Measurements from ENCODE around the gene TRABD2B. TPM values are rescaled to one million over a fixed set of nuclear protein-coding genes. Genes with fewer than 3 reads are reported as not detected.
A peak's percentile ranks its signal among the peaks of the same experiment; 100 is the strongest.

The TRABD2B gene
- total RNA-seq, 1 experiment from 2014 or later, result 0.36 TPM

DNA sequence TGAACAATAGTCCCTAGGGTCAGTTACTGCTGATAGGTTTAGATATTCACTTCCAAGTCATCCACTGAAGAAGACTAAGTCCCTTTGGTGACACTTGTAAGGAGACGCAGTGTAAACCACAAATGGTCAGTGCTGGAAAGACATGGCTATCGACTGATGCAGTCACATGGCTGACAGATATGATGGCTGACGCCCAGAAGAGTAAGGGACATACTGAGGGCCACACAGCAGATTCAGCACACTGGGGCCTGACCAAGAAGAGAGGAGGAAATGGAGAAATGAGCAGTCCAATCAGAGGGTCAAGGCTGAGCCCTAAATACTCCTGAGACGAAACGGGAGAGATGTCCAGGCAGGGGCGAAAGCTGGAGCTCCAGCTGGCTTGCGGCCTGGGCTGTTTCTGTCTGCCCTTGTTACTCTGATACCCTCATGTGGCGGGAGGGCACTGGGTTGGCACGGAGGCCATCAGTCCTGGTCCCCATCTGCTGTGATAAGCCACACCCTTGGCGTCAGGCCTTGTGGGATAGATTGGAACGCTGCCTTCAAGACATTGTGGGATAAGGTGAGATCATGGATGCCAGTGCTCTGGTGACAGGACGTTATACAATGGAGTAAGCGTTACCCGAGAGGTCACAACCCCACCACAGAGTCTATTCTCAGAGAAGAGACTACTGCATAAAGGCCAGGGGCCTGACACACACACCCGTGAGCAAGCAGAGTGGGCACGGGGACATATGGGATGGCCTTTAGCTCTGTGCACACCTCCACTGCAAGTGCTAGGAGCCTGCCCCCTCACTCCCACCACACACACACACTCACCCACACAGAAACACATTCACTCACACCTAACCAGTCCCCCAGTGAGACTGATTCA is 158.4 kb downstream of the TRABD2B start:
- no peaks in the 10 kb centered on the region for H3K27me3 Mint-ChIP-seq (ENCODE audit: insufficient read depth, unreplicated experiment)
- Histone ChIP-seq H3K36me3 (ENCODE audit: control insufficient read depth, insufficient read depth, low read length) (no peaks in the 10 kb centered on the region), H3K27me3 (replicated peaks; ENCODE audit: control insufficient read depth, insufficient read depth, low read length) (no peaks in the 10 kb centered on the region), H3K4me1 (no peaks in the 10 kb centered on the region), H3K4me3 (ENCODE audit: low read depth, low read length) (no peak overlapping the region), H3K9me3 (peaks cover 4% of the 10 kb centered on the region)
- no TSS peak for BruUV-seq (replicated peaks)
- peaks cover 7% of the 10 kb centered on the region for H3K4me1 Mint-ChIP-seq (ENCODE audit: low read depth, unreplicated experiment)
- peaks cover 15% of the 10 kb centered on the region for H3K9me3 Mint-ChIP-seq (ENCODE audit: unreplicated experiment)
- ChIA-PET POLR2A (no interaction called here), CTCF (no interaction called here)
- TF ChIP-seq, protein P1, sequence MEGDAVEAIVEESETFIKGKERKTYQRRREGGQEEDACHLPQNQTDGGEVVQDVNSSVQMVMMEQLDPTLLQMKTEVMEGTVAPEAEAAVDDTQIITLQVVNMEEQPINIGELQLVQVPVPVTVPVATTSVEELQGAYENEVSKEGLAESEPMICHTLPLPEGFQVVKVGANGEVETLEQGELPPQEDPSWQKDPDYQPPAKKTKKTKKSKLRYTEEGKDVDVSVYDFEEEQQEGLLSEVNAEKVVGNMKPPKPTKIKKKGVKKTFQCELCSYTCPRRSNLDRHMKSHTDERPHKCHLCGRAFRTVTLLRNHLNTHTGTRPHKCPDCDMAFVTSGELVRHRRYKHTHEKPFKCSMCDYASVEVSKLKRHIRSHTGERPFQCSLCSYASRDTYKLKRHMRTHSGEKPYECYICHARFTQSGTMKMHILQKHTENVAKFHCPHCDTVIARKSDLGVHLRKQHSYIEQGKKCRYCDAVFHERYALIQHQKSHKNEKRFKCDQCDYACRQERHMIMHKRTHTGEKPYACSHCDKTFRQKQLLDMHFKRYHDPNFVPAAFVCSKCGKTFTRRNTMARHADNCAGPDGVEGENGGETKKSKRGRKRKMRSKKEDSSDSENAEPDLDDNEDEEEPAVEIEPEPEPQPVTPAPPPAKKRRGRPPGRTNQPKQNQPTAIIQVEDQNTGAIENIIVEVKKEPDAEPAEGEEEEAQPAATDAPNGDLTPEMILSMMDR (IDR thresholded peaks at IDR 0.05; ENCODE audit: insufficient read depth in 1 of 2, low read depth in 1 of 2, low read length in 1 of 2, severe bottlenecking in 1 of 2, unreplicated experiment in 1 of 2), result no peak
- intact Hi-C loops (cut with micrococcal nuclease; ENCODE audit: unreplicated experiment), result no loop called here
- H3K4me3 Mint-ChIP-seq (ENCODE audit: unreplicated experiment), result no peak overlapping the region
- H3K36me3 Mint-ChIP-seq (ENCODE audit: insufficient read depth, unreplicated experiment), result no peaks in the 10 kb centered on the region
- H3K27ac Mint-ChIP-seq (ENCODE audit: unreplicated experiment), result peak overlapping the region; percentile 23
- DNase-seq, result peak in 1 of 2 experiments; percentile 0

DNA sequence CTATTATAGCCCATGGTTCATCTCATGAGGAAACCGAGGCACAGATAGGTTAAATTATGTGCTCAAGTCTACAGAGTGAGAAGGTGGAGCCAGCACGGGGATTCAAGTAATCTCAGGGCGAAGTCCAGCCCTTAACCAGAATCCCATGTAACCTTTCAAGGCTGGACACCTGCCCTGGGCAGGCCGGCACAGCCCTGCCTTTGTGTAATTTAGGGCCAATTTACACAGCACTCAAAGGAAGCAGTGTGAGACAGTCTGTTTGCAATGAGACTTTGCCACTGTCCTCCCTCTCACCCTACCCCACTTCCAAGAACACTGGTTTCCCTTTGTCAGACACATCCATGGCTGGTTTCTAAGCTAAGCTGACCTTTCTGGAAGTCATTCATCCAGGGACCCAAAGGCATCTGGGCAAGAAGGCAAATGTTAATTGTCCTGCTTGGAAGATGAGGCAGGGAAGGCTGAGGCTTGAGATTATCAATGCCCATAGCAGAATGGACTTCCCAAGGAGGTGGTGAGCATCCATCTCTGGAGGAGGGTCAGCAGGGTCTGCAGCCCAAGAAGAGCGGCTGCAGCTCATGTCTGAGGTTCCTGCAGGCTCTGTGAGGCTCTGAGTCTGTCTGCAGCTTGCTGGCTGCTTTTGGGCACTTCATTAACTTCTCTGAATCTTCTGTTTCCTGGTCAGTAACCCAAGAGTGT is 159.2 kb downstream of the TRABD2B start:
- Histone ChIP-seq H3K4me3 (ENCODE audit: low read depth, low read length) (no peak overlapping the region), H3K9me3 (peaks cover 4% of the 10 kb centered on the region), H3K4me1 (no peaks in the 10 kb centered on the region), H3K36me3 (ENCODE audit: control insufficient read depth, insufficient read depth, low read length) (no peaks in the 10 kb centered on the region), H3K27me3 (replicated peaks; ENCODE audit: control insufficient read depth, insufficient read depth, low read length) (no peaks in the 10 kb centered on the region)
- intact Hi-C loops (cut with micrococcal nuclease; ENCODE audit: unreplicated experiment), result no loop called here
- CTCF ChIA-PET, result no interaction called here
- POLR2A ChIA-PET, result no interaction called here
- no peaks in the 10 kb centered on the region for H3K36me3 Mint-ChIP-seq (ENCODE audit: insufficient read depth, unreplicated experiment)
- no peak for DNase-seq
- peaks cover 15% of the 10 kb centered on the region for H3K9me3 Mint-ChIP-seq (ENCODE audit: unreplicated experiment)
- H3K27me3 Mint-ChIP-seq (ENCODE audit: insufficient read depth, unreplicated experiment), result no peaks in the 10 kb centered on the region
- H3K27ac Mint-ChIP-seq (ENCODE audit: unreplicated experiment), result peak overlapping the region; percentile 23
- no TSS peak for BruUV-seq (replicated peaks)
- TF ChIP-seq, protein P1 (IDR thresholded peaks at IDR 0.05; ENCODE audit: insufficient read depth in 1 of 2, low read depth in 1 of 2, low read length in 1 of 2, severe bottlenecking in 1 of 2, unreplicated experiment in 1 of 2), result no peak
- no peak overlapping the region for H3K4me3 Mint-ChIP-seq (ENCODE audit: unreplicated experiment)
- peaks cover 7% of the 10 kb centered on the region for H3K4me1 Mint-ChIP-seq (ENCODE audit: low read depth, unreplicated experiment)

DNA sequence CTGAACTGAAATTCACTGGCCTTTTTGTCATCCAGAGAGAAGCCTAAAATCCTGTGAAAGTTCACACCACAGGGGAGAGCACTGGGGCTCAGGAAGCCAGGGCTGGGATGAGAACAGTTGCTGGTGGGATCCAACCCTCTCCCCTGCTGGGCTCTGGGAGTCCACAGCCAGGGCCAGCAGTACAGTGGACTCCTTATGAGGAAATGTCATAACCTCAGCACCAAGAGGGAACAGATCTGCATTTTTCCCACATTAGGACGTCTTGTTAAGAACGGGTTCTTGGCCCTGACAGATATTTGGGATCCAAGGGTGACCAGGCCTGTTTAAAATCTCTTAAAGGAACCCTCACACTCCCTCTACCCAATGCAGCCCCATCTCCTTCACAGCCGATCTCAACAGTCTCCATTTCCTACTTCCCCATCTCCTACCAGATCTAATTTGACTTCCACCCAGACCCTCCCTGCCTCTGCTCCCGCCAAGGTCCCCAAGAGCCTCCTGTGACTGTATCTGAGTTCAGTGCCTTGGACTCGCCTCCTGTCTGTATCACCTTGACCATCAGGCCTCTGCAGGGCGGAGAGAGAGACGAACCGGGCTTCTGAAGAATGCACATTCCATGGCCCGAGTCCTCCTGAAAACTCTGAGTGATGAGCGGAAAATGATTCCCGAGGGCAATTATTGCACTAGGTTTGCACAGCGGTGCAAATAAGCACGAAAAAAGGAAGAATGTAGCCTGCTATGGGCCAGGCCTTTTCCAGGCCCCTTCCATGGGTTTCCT is 159.9 kb downstream of the TRABD2B start:
- Histone ChIP-seq H3K27me3 (replicated peaks; ENCODE audit: control insufficient read depth, insufficient read depth, low read length) (no peaks in the 10 kb centered on the region), H3K4me1 (no peaks in the 10 kb centered on the region), H3K36me3 (ENCODE audit: control insufficient read depth, insufficient read depth, low read length) (no peaks in the 10 kb centered on the region), H3K9me3 (peaks cover 4% of the 10 kb centered on the region), H3K4me3 (ENCODE audit: low read depth, low read length) (no peak overlapping the region)
- DNase-seq, result no peak
- Mint-ChIP-seq H3K4me3 (ENCODE audit: unreplicated experiment) (no peak overlapping the region), H3K27ac (ENCODE audit: unreplicated experiment) (no peak overlapping the region), H3K4me1 (ENCODE audit: low read depth, unreplicated experiment) (peaks cover 7% of the 10 kb centered on the region), H3K9me3 (ENCODE audit: unreplicated experiment) (peaks cover 15% of the 10 kb centered on the region), H3K27me3 (ENCODE audit: insufficient read depth, unreplicated experiment) (no peaks in the 10 kb centered on the region), H3K36me3 (ENCODE audit: insufficient read depth, unreplicated experiment) (no peaks in the 10 kb centered on the region)
- ChIA-PET CTCF (no interaction called here), POLR2A (no interaction called here)
- BruUV-seq (replicated peaks), result no TSS peak
- intact Hi-C loops (cut with micrococcal nuclease; ENCODE audit: unreplicated experiment), result no loop called here
- TF ChIP-seq, protein P1 (IDR thresholded peaks at IDR 0.05; ENCODE audit: insufficient read depth in 1 of 2, low read depth in 1 of 2, low read length in 1 of 2, severe bottlenecking in 1 of 2, unreplicated experiment in 1 of 2), result no peak
